ENCODE data around the gene KCNA10.
A peak's percentile ranks its signal among the peaks of the same experiment; 100 is the strongest.

KCNA10 gene

DNA sequence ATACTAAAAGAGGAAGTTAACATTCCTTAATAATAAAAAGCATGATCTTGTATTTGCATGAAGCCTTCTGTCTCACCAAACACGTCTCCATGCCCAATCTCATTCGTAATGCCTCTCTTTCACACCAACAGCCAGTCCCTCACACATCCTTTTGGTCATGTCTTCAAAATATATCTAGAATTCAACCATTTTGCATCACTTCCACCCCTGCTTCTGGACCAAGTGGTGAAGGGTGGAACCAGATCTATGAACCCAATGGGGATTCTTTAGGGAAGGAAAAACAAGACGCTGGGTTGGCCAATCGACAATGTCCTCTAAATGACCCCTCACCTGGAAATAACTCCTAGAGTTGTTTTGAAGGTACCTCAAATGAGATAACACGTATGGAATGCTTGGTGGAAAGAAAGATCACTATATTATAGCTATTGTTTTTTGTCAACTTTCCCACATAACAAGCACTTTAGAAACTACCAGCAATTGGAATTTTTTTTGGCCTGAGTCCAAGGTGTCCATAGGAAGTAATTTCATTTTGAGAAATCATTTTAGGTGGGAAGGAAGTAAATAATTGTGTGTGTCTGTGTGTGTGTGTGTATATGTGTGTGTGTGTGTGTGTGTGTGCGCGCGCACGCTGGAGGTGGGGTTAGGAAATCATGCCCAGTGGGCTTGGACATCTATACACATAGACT is at the start of gene KCNA10:
Gene KCNA10, minus strand, starts transcription at position 51 of the 686 bp plus-strand sequence. CDS start 388 bp downstream, outside the sequence.
- ChIA-PET CTCF (interaction anchor here (0.7 to 11.3 kb wide), 6 partner anchors 12 to 263 kb away, joined by 3 to 113 read pairs (median 4); no protein-coding TSS in a partner anchor), POLR2A (no interaction called here)
- TF ChIP-seq ZSCAN30 (tag by site-specific recombination; IDR thresholded peaks at IDR 0.05): no peak
- TF ChIP-seq, protein P1, sequence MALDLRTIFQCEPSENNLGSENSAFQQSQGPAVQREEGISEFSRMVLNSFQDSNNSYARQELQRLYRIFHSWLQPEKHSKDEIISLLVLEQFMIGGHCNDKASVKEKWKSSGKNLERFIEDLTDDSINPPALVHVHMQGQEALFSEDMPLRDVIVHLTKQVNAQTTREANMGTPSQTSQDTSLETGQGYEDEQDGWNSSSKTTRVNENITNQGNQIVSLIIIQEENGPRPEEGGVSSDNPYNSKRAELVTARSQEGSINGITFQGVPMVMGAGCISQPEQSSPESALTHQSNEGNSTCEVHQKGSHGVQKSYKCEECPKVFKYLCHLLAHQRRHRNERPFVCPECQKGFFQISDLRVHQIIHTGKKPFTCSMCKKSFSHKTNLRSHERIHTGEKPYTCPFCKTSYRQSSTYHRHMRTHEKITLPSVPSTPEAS (tag by site-specific recombination; IDR thresholded peaks at IDR 0.05): peak; percentile 29; the same call in 1 of the 2 replicates
- no peak for TF ChIP-seq ZFP69B (tag by site-specific recombination; IDR thresholded peaks at IDR 0.05)
- TF ChIP-seq, protein P2, sequence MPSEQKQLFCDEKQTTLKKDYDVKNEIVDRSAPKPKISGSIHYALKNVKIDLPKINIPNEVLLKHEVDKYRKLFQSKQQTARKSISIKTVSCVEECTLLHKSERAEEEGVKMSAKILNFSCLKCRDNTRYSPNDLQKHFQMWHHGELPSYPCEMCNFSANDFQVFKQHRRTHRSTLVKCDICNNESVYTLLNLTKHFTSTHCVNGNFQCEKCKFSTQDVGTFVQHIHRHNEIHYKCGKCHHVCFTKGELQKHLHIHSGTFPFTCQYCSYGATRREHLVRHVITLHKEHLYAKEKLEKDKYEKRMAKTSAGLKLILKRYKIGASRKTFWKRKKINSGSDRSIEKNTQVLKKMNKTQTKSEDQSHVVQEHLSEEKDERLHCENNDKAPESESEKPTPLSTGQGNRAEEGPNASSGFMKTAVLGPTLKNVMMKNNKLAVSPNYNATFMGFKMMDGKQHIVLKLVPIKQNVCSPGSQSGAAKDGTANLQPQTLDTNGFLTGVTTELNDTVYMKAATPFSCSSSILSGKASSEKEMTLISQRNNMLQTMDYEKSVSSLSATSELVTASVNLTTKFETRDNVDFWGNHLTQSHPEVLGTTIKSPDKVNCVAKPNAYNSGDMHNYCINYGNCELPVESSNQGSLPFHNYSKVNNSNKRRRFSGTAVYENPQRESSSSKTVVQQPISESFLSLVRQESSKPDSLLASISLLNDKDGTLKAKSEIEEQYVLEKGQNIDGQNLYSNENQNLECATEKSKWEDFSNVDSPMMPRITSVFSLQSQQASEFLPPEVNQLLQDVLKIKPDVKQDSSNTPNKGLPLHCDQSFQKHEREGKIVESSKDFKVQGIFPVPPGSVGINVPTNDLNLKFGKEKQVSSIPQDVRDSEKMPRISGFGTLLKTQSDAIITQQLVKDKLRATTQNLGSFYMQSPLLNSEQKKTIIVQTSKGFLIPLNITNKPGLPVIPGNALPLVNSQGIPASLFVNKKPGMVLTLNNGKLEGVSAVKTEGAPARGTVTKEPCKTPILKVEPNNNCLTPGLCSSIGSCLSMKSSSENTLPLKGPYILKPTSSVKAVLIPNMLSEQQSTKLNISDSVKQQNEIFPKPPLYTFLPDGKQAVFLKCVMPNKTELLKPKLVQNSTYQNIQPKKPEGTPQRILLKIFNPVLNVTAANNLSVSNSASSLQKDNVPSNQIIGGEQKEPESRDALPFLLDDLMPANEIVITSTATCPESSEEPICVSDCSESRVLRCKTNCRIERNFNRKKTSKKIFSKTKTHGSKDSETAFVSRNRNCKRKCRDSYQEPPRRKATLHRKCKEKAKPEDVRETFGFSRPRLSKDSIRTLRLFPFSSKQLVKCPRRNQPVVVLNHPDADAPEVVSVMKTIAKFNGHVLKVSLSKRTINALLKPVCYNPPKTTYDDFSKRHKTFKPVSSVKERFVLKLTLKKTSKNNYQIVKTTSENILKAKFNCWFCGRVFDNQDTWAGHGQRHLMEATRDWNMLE (tag by site-specific recombination; conservative IDR thresholded peaks at IDR 0.05; ENCODE audit: low read depth): no peak
- no peak for TF ChIP-seq ZNF626 (tag by site-specific recombination; IDR thresholded peaks at IDR 0.05)
- no peak for TF ChIP-seq ZNF843 (tag by site-specific recombination; IDR thresholded peaks at IDR 0.05)
- TF ChIP-seq, protein P3, sequence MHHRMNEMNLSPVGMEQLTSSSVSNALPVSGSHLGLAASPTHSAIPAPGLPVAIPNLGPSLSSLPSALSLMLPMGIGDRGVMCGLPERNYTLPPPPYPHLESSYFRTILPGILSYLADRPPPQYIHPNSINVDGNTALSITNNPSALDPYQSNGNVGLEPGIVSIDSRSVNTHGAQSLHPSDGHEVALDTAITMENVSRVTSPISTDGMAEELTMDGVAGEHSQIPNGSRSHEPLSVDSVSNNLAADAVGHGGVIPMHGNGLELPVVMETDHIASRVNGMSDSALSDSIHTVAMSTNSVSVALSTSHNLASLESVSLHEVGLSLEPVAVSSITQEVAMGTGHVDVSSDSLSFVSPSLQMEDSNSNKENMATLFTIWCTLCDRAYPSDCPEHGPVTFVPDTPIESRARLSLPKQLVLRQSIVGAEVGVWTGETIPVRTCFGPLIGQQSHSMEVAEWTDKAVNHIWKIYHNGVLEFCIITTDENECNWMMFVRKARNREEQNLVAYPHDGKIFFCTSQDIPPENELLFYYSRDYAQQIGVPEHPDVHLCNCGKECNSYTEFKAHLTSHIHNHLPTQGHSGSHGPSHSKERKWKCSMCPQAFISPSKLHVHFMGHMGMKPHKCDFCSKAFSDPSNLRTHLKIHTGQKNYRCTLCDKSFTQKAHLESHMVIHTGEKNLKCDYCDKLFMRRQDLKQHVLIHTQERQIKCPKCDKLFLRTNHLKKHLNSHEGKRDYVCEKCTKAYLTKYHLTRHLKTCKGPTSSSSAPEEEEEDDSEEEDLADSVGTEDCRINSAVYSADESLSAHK (tag by site-specific recombination; IDR thresholded peaks at IDR 0.05): no peak
- no peak within 1 kb of the TSS for H3K27ac ChIP-seq (ENCODE audit: extremely low read depth, low read depth, low read length)
- no peaks in the 10 kb centered on the region for H3K4me1 ChIP-seq (ENCODE audit: control insufficient read depth, insufficient read depth, low read length)
- H3K4me3 ChIP-seq (ENCODE audit: low read depth, low read length): no peak within 1 kb of the TSS
- H3K9me3 ChIP-seq (ENCODE audit: control insufficient read depth, insufficient read depth, low read depth, low read length): no peaks in the 10 kb centered on the region
- no peaks in the 10 kb centered on the region for H3K36me3 ChIP-seq (ENCODE audit: control insufficient read depth in 2 of 2, insufficient read depth in 1 of 2, low read length in 2 of 2)

DNA sequence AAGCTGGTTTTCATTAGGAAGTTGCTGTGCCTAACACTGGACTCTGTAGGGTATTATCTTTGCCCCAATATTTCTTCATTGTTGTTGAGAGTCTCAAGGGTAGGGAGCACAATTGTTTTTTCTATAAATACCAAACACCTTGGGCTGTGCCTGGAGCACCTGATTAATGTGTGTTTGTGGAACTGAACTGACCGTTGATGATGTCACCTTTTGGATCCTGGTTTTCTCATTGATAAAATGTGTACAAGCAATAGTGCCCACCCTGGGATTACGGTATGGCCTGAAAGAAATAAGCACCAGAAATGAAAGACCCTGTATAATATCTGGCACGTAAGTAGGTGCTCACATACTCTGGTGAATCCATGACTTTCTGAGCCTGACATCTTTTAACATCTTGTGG is 47.9 kb upstream of the KCNA10 start:
- ChIA-PET CTCF (interaction anchor here (1.1 kb wide), 1 partner anchor 71 kb away, joined by 4 read pairs; no protein-coding TSS in a partner anchor), POLR2A (no interaction called here)
- no peak overlapping the region for H3K4me3 ChIP-seq (ENCODE audit: low read depth, low read length)
- H3K4me1 ChIP-seq (ENCODE audit: control insufficient read depth, insufficient read depth, low read length): no peaks in the 10 kb centered on the region
- H3K9me3 ChIP-seq (ENCODE audit: control insufficient read depth, insufficient read depth, low read depth, low read length): no peaks in the 10 kb centered on the region
- H3K36me3 ChIP-seq (ENCODE audit: control insufficient read depth in 2 of 2, insufficient read depth in 1 of 2, low read length in 2 of 2): no peaks in the 10 kb centered on the region
- no peak overlapping the region for H3K27ac ChIP-seq (ENCODE audit: extremely low read depth, low read depth, low read length)
- TF ChIP-seq, protein P4, sequence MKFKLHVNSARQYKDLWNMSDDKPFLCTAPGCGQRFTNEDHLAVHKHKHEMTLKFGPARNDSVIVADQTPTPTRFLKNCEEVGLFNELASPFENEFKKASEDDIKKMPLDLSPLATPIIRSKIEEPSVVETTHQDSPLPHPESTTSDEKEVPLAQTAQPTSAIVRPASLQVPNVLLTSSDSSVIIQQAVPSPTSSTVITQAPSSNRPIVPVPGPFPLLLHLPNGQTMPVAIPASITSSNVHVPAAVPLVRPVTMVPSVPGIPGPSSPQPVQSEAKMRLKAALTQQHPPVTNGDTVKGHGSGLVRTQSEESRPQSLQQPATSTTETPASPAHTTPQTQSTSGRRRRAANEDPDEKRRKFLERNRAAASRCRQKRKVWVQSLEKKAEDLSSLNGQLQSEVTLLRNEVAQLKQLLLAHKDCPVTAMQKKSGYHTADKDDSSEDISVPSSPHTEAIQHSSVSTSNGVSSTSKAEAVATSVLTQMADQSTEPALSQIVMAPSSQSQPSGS (tag by site-specific recombination; IDR thresholded peaks at IDR 0.05; ENCODE audit: low read depth): peak; percentile 51; the same call in 1 of the 2 replicates
- TF ChIP-seq ZNF791 (tag by site-specific recombination; IDR thresholded peaks at IDR 0.05): no peak

DNA sequence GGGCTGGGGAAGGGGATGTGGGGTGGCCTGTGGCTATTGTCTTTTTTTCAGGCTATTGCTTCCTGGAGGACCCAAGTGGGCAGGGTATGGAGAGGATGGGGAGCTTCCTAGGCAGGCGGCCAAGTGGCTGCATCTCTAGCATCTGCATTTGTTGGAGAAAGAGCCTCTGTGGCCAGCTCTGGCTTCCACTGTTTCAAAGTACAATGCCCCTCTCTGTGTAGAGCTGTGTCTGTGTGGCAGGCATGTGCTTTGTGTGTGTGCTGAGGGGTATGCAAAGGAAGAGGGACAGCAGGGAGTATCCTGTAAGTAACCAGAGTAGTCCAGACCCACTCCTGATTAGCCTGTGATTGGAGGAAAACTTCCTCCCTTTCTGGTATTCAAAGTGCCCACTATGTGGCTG is 46.6 kb upstream of the KCNA10 start:
- Histone ChIP-seq H3K4me3 (ENCODE audit: low read depth, low read length) (no peak overlapping the region), H3K4me1 (ENCODE audit: control insufficient read depth, insufficient read depth, low read length) (no peaks in the 10 kb centered on the region), H3K27ac (ENCODE audit: extremely low read depth, low read depth, low read length) (no peak overlapping the region), H3K36me3 (ENCODE audit: control insufficient read depth in 2 of 2, insufficient read depth in 1 of 2, low read length in 2 of 2) (no peaks in the 10 kb centered on the region), H3K9me3 (ENCODE audit: control insufficient read depth, insufficient read depth, low read depth, low read length) (no peaks in the 10 kb centered on the region)
- CTCF ChIA-PET: interaction anchor here (1.0 kb wide), 1 partner anchor 52 kb away, joined by 4 read pairs; no protein-coding TSS in a partner anchor
- POLR2A ChIA-PET: no interaction called here
- TF ChIP-seq GLI4 (tag by site-specific recombination; IDR thresholded peaks at IDR 0.05) (no peak), SETDB1 (IDR thresholded peaks at IDR 0.05; ENCODE audit: insufficient read length, low read length) (no peak), ZNF571 (tag by site-specific recombination; IDR thresholded peaks at IDR 0.05) (no peak), ZNF544 (tag by site-specific recombination; IDR thresholded peaks at IDR 0.05) (no peak), ZNF335 (tag by site-specific recombination; conservative IDR thresholded peaks at IDR 0.05) (no peak), GFI1B (tag by site-specific recombination; IDR thresholded peaks at IDR 0.05) (no peak), ZNF274 (IDR thresholded peaks at IDR 0.05; ENCODE audit: low read length) (no peak), ZNF274 (tag by site-specific recombination; IDR thresholded peaks at IDR 0.05; ENCODE audit: borderline replicate concordance) (no peak)
- TF ChIP-seq, protein P5, sequence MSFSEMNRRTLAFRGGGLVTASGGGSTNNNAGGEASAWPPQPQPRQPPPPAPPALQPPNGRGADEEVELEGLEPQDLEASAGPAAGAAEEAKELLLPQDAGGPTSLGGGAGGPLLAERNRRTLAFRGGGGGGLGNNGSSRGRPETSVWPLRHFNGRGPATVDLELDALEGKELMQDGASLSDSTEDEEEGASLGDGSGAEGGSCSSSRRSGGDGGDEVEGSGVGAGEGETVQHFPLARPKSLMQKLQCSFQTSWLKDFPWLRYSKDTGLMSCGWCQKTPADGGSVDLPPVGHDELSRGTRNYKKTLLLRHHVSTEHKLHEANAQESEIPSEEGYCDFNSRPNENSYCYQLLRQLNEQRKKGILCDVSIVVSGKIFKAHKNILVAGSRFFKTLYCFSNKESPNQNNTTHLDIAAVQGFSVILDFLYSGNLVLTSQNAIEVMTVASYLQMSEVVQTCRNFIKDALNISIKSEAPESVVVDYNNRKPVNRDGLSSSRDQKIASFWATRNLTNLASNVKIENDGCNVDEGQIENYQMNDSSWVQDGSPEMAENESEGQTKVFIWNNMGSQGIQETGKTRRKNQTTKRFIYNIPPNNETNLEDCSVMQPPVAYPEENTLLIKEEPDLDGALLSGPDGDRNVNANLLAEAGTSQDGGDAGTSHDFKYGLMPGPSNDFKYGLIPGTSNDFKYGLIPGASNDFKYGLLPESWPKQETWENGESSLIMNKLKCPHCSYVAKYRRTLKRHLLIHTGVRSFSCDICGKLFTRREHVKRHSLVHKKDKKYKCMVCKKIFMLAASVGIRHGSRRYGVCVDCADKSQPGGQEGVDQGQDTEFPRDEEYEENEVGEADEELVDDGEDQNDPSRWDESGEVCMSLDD (tag by site-specific recombination; IDR thresholded peaks at IDR 0.05): no peak
